GM23248 (cell line): ENCODE measurements around the gene CRCP. TPM values are rescaled to one million over a fixed set of nuclear protein-coding genes. Genes with fewer than 3 reads are reported as not detected.

Experiments
- DNase-seq: peaks from one replicate; pipeline ENCODE4 v3.0.0-alpha.2; 2015
- H2AFZ ChIP-seq: fragments of 200-600 bp; sonication (generic); 2 replicates; pipeline ENCODE4 v1.6.1; 2016; ENCODE audit warnings: antibody characterized with exemption
- H3F3A ChIP-seq: fragments of 200-600 bp; sonication (generic); 2 replicates; pipeline ENCODE4 v1.6.1; 2016; ENCODE audit warnings: mild to moderate bottlenecking, antibody characterized with exemption, mixed run types; ENCODE audit not compliant: insufficient read depth
- H3K27ac ChIP-seq: fragments of 200-600 bp; sonication (generic); 2 replicates; pipeline ENCODE4 v1.5.1; 2016; ENCODE audit warnings: mild to moderate bottlenecking
- H3K27me3 ChIP-seq: fragments of 200-600 bp; sonication (generic); replicated peaks from 2 replicates; pipeline ENCODE4 v1.6.1; 2016; ENCODE audit warnings: mild to moderate bottlenecking; ENCODE audit not compliant: insufficient read depth
- H3K36me3 ChIP-seq: fragments of 200-600 bp; sonication (generic); 2 replicates; pipeline ENCODE4 v1.6.1; 2016; ENCODE audit warnings: low read depth, mild to moderate bottlenecking
- H3K4me1 ChIP-seq: fragments of 200-600 bp; sonication (generic); 2 replicates; pipeline ENCODE4 v1.6.1; 2016; ENCODE audit warnings: mild to moderate bottlenecking; ENCODE audit not compliant: insufficient read depth
- H3K4me2 ChIP-seq: fragments of 200-600 bp; sonication (generic); one replicate; pipeline ENCODE4 v1.6.1; 2016; ENCODE audit warnings: mild to moderate bottlenecking; ENCODE audit not compliant: unreplicated experiment
- H3K4me3 ChIP-seq: fragments of 200-600 bp; sonication (generic); 2 replicates; pipeline ENCODE4 v1.5.1; 2016; ENCODE audit warnings: mild to moderate bottlenecking
- H3K79me2 ChIP-seq: fragments of 200-600 bp; sonication (generic); 2 replicates; pipeline ENCODE4 v1.6.1; 2016; ENCODE audit warnings: mild to moderate bottlenecking; ENCODE audit not compliant: insufficient read depth
- H3K9ac ChIP-seq: fragments of 200-600 bp; sonication (generic); 2 replicates; pipeline ENCODE4 v1.6.1; 2016; ENCODE audit warnings: mild to moderate bottlenecking
- H3K9me2 ChIP-seq: fragments of 200-600 bp; sonication (generic); 2 replicates; pipeline ENCODE4 v1.6.1; 2016; ENCODE audit warnings: mixed run types, mild to moderate bottlenecking, moderate library complexity; ENCODE audit not compliant: insufficient read depth
- H3K9me3 ChIP-seq: fragments of 200-600 bp; sonication (generic); one replicate; pipeline ENCODE4 v1.6.1; 2017; ENCODE audit warnings: low read depth
- H4K20me1 ChIP-seq: fragments of 200-600 bp; sonication (generic); 2 replicates; pipeline ENCODE4 v1.6.0; 2016; ENCODE audit not compliant: insufficient read depth
- EZH2 ChIP-seq: fragments of 200-600 bp; sonication (generic); IDR thresholded peaks from 2 replicates; pipeline ENCODE4 v1.6.1; 2018; ENCODE audit warnings: antibody characterized with exemption, mild to moderate bottlenecking; ENCODE audit not compliant: insufficient read depth, poor library complexity, severe bottlenecking
- EZH2phosphoT487 ChIP-seq: fragments of 200-600 bp; sonication (generic); IDR thresholded peaks from 2 replicates; pipeline ENCODE4 v1.6.1; 2018; ENCODE audit warnings: antibody characterized with exemption, moderate library complexity, mild to moderate bottlenecking, low read depth; ENCODE audit not compliant: insufficient read depth
- WGBS, 2 experiments: methylation state at CpG; one replicate each; pipeline ENCODE4 v1.1.6; 2015 to 2017; ENCODE audit warnings: low lambda C conversion rate in 2 of 2, low coverage in 1 of 2; ENCODE audit errors: missing lambda C conversion rate in 2 of 2; 5-methylcytosine and 5-hydroxymethylcytosine counted together
- in situ Hi-C: fragments of 300-500 bp; cut with MboI; formaldehyde crosslinking; loops from 2 replicates; pipeline ENCODE4 v1.15.0; 2020
- polyA plus RNA-seq: library from polyadenylated mRNA; unstranded; fragments of >200 nt; fragmentation: Nextera tagmentation; extraction: Ambion mirVana; gene quantifications from 2 replicates; pipeline ENCODE4 v1.2.1, GENCODE V29; 2016
- total RNA-seq: library from RNA; depleted of rRNA; stranded (reverse); fragments of >200 nt; shearing (Covaris generic); gene quantifications from 2 replicates; pipeline ENCODE4 v1.2.3, GENCODE V29; 2014

The CRCP gene
- total and polyA plus RNA-seq, 2 experiments from 2014 or later: 28.6 to 31.3 TPM

DNA sequence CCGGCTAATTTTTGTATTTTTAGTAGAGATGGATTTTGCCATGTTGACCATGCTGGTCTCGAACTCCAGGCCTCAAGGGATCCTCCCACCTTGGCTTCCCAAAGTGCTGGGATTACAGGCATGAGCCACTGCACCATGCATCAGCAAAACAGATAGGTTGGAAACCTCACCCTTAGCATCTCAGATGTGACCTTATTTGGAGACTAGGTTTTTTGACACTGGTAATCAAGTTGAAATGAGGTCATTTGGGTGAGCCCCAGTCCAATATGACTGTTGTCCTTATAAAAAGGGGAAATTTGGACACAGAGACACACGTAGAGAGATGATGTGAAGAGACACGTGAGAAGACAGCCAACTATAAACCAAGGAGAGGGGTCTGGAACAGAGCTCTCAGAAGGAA, 48.0 kb downstream of the CRCP start:
- Histone ChIP-seq H3K4me1 (0 out of 2 replicates have a peak, but pooled peaks cover under 1% of the 10 kb centered on the region), H3K27ac (no peak overlapping the region), H3K79me2 (no peaks in the 10 kb centered on the region), H3K9me3 (no peaks in the 10 kb centered on the region), H3K9ac (no peak overlapping the region), H2AFZ (no peak overlapping the region), H3K4me3 (no peak overlapping the region), H3K9me2 (no peaks in the 10 kb centered on the region), H3K4me2 (no peak overlapping the region), H4K20me1 (no peaks in the 10 kb centered on the region), H3F3A (peaks cover 14% of the 10 kb centered on the region), H3K36me3 (0 out of 2 replicates have a peak, but pooled peaks cover 10% of the 10 kb centered on the region), H3K27me3 (no peaks in the 10 kb centered on the region)
- TF ChIP-seq EZH2phosphoT487: no peak
- no peak for TF ChIP-seq EZH2
- in situ Hi-C loops: no loop called here
- no peak for DNase-seq
- 44 to 53% methylated on average over 4 of the region's 4 CpGs for WGBS, 2 experiments

DNA sequence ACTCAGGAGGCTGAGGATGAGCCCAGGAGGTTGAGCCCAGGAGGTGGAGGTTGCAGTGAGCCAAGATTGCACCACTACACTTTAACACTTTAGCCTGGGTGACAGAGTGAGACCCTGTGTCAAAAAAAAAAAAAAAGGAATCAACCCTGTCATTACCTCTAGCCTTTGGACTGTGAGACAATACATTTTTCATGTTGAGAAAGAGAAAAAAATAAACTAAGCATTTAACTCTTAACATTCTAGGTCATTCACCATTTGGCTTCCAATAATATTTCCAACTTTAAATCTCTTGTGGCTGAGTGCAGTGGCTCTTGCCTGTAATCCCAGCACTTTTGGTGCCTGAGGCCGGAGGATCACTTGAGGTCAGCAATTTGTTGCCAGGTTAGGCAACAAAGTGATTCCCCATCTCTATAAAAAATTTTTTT, 48.6 kb downstream of the CRCP start:
- no peak overlapping the region for H3K4me2 ChIP-seq
- peaks cover 6% of the 10 kb centered on the region; the same call in 1 of the 2 replicates for H3K4me1 ChIP-seq
- TF ChIP-seq EZH2phosphoT487: no peak
- TF ChIP-seq EZH2: no peak
- WGBS, 2 experiments: 63 to 70% methylated on average over 1 of the region's 1 CpG
- H3K27ac ChIP-seq: no peak overlapping the region
- no peaks in the 10 kb centered on the region for H3K9me2 ChIP-seq
- no peak overlapping the region for H3K9ac ChIP-seq
- in situ Hi-C loops: no loop called here
- no peaks in the 10 kb centered on the region for H4K20me1 ChIP-seq
- H3K36me3 ChIP-seq: 0 out of 2 replicates have a peak, but pooled peaks cover 4% of the 10 kb centered on the region
- H3K79me2 ChIP-seq: no peaks in the 10 kb centered on the region
- H3K9me3 ChIP-seq: no peaks in the 10 kb centered on the region
- no peak for DNase-seq
- H2AFZ ChIP-seq: no peak overlapping the region
- H3K4me3 ChIP-seq: no peak overlapping the region
- peaks cover 20% of the 10 kb centered on the region for H3F3A ChIP-seq
- H3K27me3 ChIP-seq: no peaks in the 10 kb centered on the region

DNA sequence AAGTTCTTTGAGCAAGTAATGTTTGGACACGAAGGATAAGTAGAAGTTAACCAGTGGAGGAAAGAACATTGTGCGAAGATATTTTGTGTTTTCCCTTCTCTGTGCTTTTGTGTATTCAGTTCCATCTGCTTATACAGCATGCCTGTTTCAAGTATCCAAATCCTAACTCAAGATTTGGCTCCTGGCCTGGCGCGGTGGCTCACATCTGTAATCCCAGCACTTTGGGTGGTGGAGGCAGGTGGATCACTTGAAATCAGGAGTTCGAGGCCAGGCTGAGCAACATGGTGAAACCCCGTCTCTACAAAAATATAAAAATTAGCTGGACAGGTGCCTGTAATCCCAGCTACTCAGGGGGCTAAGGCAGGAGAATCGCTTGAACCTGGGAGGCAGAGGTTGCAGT, 49.7 kb downstream of the CRCP start:
- 62 to 70% methylated on average over 7 of the region's 7 CpGs for WGBS, 2 experiments
- no peaks in the 10 kb centered on the region for H4K20me1 ChIP-seq

DNA sequence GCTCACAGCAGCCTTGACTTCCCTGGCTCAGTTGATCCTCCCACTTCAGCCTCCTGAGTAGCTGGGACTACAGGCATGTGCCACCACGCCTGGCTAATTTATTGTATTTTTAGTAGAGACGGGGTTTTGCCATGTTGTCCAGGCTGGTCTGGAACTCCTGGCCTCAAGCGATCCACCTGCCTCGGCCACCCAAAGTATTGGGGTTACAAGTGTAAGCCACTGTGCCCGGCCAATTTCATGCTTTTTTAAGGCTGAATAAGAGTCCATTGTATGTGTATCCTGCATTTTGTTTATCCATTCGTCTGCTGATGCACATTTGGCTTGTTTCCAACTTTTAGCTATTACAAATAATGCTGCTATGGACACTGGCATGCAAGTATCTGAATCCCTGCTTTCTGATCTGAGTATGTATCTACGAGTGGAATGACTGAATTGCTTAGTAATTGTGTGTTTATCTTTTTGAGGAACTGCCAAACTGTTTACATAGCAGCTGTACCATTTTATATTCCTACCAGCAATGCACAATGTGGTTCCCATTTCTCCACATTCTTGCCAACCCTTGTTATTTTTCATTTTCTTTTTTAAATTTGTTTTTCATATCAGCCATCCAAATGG, 53.2 kb downstream of the CRCP start:
- no peaks in the 10 kb centered on the region for H3K36me3 ChIP-seq
- H3K9ac ChIP-seq: no peak overlapping the region
- H4K20me1 ChIP-seq: no peaks in the 10 kb centered on the region
- in situ Hi-C loops: no loop called here
- DNase-seq: peak; percentile 82
- H3K4me1 ChIP-seq: peaks cover 13% of the 10 kb centered on the region
- WGBS, 2 experiments: 49 to 51% methylated on average over 7 of the region's 7 CpGs
- no peaks in the 10 kb centered on the region for H3K79me2 ChIP-seq
- H3K9me2 ChIP-seq: no peaks in the 10 kb centered on the region
- peak overlapping the region; percentile 45 for H3K4me2 ChIP-seq
- peaks cover 16% of the 10 kb centered on the region for H3F3A ChIP-seq
- H3K27ac ChIP-seq: no peak overlapping the region
- no peaks in the 10 kb centered on the region for H3K27me3 ChIP-seq
- no peaks in the 10 kb centered on the region for H3K9me3 ChIP-seq
- H2AFZ ChIP-seq: no peak overlapping the region
- TF ChIP-seq EZH2 (no peak), EZH2phosphoT487 (no peak)
- no peak overlapping the region for H3K4me3 ChIP-seq

More for the DNA sequence above, 49.7 kb downstream of the CRCP start:
- Histone ChIP-seq H3K9me3 (no peaks in the 10 kb centered on the region), H3K27me3 (no peaks in the 10 kb centered on the region), H3K4me2 (no peak overlapping the region), H3K9ac (no peak overlapping the region), H3F3A (peaks cover 20% of the 10 kb centered on the region), H3K36me3 (no peaks in the 10 kb centered on the region), H3K4me3 (no peak overlapping the region), H3K9me2 (no peaks in the 10 kb centered on the region), H2AFZ (no peak overlapping the region), H3K4me1 (peaks cover 7% of the 10 kb centered on the region; the same call in 1 of the 2 replicates), H3K27ac (no peak overlapping the region), H3K79me2 (no peaks in the 10 kb centered on the region)
- in situ Hi-C loops: no loop called here
- no peak for DNase-seq
- TF ChIP-seq EZH2phosphoT487 (no peak), EZH2 (no peak)
